Measurements from ENCODE around the gene VIL1. TPM values are rescaled to one million over a fixed set of nuclear protein-coding genes. Genes with fewer than 3 reads are reported as not detected.

VIL1 gene
- total and polyA plus RNA-seq, 2 of the 8 experiments (the other 6 are each of a cell fraction or from before 2014, with no cell fraction given), result 6.2 to 7.0 TPM

- TF ChIP-seq CHD7 (IDR thresholded peaks at IDR 0.05; ENCODE audit: insufficient replicate concordance, low read length), result no peak
- TF ChIP-seq SP2 (IDR thresholded peaks at IDR 0.05; ENCODE audit: low read length), result no peak
- TF ChIP-seq CREB1 (IDR thresholded peaks at IDR 0.05), result no peak
- no peak for TF ChIP-seq RXRA (IDR thresholded peaks at IDR 0.05; ENCODE audit: insufficient read depth, low read depth, low read length)
- TF ChIP-seq NANOG (IDR thresholded peaks at IDR 0.05; ENCODE audit: insufficient read depth, low read depth, low read length, poor library complexity, severe bottlenecking), result no peak
- no peak for TF ChIP-seq CTCF (IDR thresholded peaks at IDR 0.05; ENCODE audit: control extremely low read depth in 1 of 3, insufficient read depth in 1 of 3, low read depth in 1 of 3, low read length in 3 of 3)
Observed at GRCh38 chr2:218404351-218405085, 14.4 kb upstream of the VIL1 start (continued).
